Mammary epithelial cell (primary cell): ENCODE measurements around the gene PRKG2.

ENCODE experiments used
- CTCF ChIP-seq, 2 donors: IDR thresholded peaks in 1 of 2; conservative IDR thresholded peaks in 1 of 2; 2 replicates each; pipeline ENCODE4 v1.5.1; 2011 to 2012; ENCODE audit warnings: inconsistent platforms in 2 of 2, low read length in 2 of 2, mild to moderate bottlenecking in 2 of 2, control low read depth in 1 of 2, low read depth in 1 of 2; ENCODE audit not compliant: insufficient read depth in 1 of 2; ENCODE audit errors: extremely low read depth in 1 of 2
- EZH2 ChIP-seq: IDR thresholded peaks from 2 replicates; pipeline ENCODE4 v1.6.1; 2012; ENCODE audit warnings: low read length, inconsistent platforms, borderline replicate concordance

- no peak for TF ChIP-seq CTCF (conservative IDR thresholded peaks at IDR 0.05 in 1 of 2, IDR thresholded peaks at IDR 0.05 in 1 of 2; ENCODE audit: extremely low read depth in 1 of 2, insufficient read depth in 1 of 2, low read depth in 1 of 2, low read length in 2 of 2)
- TF ChIP-seq EZH2 = no peak
These were observed 102.0 kb downstream of the PRKG2 start for GRCh38 chr4:81113024-81113423.
